HG03565 (cell line): ENCODE measurements around the gene SRGAP2C.
A peak's percentile ranks its signal among the peaks of the same experiment; 100 is the strongest.
"Not testable (repeated sequence)": the region's sequence is repeated elsewhere in the genome, so short reads cannot be mapped to it uniquely, and the experiment has no call there.

Source experiments
- ATAC-seq: cut with Tn5 transposase; IDR thresholded peaks from one replicate; pipeline ENCODE4 v1.9.1; 2021; ENCODE audit warnings: mild to moderate bottlenecking, moderate library complexity; ENCODE audit not compliant: unreplicated experiment

SRGAP2C gene

GRCh38 chr1:121226295-121226904 lies 41.6 kb downstream of the SRGAP2C start:
- not testable (repeated sequence) for ATAC-seq

DNA sequence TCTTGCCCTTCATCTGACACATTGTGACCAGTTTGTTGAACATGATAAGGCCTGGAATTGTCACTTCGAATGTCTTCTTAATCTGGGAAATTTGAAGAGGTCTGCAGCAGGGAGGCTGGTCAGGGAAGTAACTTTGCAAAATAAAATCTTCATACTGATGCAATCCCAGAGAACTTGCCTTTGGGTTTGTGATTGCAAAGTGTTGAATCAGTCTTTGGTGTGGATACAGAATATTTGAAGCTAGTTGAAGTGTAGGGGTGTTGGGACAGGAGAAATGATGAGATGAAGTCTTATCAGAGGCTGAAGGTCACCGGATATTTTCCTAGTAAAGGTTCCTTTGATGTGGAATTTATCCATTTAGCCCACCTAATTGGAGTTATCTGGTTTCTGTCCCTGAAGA lies 42.1 kb downstream of the SRGAP2C start:
- not testable (repeated sequence) for ATAC-seq

DNA sequence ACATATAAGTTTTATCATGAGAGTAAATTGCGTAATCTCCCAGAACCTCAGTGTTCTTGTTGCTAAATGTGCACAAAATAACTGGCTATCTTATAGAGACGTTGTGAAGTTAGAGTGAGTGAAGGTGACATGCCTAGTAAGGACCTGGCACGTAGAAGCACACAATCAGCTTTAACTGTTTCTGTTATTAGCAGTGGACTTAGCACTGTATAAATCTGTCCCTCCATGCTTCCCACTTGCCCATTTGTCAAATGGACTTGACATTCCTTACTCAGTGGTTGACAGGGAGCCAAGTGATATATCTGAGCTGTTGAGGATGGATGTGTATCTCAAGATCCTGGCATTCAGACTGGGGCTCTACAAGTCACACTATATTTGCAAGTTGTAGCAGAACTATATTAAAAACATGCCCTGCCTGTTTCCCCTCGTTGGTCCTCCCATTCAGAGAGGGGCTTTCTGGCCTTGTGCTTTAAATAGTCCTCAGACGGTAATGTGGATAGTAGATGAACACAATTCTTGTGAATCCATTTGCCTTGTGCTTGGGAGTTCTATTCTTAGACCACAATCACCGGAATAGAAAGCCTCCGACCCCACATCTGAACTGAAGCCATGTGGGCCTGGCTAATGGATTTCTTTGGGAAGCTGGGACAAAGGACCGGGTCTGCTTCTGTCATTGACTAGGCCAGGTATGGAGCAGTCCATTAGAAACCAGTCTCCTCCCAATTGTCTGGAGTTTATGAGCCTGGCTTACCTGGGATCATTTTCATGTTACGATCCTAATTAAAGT lies 43.0 kb downstream of the SRGAP2C start:
- ATAC-seq = not testable (repeated sequence)

DNA sequence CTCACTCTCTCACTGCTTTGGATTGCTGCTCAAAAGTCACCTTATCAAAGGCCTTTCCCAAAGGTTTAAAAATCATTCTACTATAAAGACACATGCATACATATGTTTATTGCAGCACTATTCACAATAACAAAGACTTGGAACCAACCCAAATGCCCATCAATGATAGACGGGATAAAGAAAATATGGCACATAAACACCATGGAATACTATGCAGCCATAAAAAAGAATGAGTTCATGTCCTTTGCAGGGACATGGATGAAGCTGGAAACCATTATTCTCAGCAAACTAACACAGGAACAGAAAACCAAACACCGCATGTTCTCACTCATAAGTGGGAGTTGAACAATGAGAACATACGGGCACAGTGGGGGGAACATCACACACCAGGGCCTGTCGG lies 45.9 kb downstream of the SRGAP2C start:
- ATAC-seq = not testable (repeated sequence)

- ATAC-seq = peak; percentile 80
These were observed 47.8 kb downstream of the SRGAP2C start for GRCh38 chr1:121232445-121233125.

DNA sequence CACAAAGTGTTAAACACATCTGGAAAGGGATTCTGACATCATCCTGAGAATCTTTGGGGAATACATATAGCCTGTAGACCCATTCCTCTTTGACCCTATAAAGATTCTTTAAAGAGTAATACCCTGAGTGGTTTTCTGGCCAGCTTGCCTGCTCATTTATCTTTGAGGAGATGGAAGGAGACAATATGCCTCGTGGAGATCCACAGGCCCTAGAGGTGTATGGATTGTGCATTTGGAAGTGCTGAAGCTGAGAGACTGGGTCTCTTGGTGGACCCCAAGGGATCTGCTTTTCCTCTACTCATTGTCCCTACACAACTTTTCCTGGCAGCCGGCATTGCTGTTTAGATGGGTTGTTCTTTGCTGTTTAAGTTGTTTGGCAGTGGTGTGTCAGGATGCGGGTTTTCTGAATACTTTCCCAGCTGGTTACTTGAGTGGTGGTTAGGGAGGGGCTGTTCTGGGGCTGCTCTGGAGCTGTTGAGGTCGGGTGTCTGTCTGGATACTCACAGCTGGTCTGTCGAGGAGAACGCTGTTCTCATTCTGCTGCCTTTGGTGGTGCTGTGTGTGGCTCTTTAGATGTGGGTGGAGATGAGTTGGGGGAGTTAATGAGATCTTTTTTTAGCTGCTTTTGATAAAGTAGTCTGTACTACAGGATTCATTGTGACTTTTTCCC lies 49.5 kb downstream of the SRGAP2C start:
- ATAC-seq = not testable (repeated sequence)

GRCh38 chr1:121238384-121238783 lies 53.6 kb downstream of the SRGAP2C start:
- ATAC-seq = peak; percentile 89

GRCh38 chr1:121243913-121244312 lies 59.1 kb downstream of the SRGAP2C start:
- not testable (repeated sequence) for ATAC-seq

DNA sequence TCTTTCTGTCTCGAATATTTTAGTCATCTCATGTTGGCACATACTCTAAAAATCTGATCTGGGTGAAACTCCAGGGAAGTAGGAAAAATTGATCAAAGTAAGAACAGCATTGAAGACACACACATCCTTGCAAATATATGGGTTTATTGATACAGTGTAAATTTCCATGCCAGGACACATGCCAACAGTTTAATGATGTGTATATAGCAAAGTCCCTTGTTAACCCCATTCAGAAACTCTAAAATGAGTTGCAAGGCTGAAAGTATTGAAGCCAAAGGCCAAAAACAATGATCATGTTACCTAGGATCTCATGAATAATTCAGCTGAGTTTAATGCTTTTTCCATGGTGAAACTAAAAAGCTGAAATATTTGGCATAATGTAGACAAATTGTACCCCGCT lies 61.6 kb downstream of the SRGAP2C start:
- not testable (repeated sequence) for ATAC-seq

DNA sequence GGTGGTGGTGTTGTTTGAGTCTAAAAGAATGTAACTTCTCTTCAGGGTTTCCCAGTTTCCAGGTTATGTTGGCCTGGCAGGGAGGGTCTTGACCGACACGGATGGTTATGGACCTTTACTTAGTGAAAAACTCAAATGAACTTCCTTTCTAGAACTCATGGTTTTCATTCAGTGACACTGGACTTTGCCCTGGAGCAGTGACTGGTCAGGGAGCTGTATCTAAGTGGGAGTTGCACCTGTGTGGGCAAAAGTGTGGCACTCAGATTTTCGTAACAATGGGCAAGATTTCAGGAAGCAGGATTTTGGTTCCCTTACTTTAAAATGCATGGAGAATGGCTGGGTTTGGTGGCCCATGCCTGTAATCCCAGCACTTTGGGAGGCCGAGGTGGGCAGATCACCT lies 67.9 kb downstream of the SRGAP2C start:
- ATAC-seq = not testable (repeated sequence)

GRCh38 chr1:121254618-121255017 lies 69.8 kb downstream of the SRGAP2C start:
- not testable (repeated sequence) for ATAC-seq

GRCh38 chr1:121257632-121258031 lies 72.9 kb downstream of the SRGAP2C start:
- ATAC-seq = not testable (repeated sequence)

DNA sequence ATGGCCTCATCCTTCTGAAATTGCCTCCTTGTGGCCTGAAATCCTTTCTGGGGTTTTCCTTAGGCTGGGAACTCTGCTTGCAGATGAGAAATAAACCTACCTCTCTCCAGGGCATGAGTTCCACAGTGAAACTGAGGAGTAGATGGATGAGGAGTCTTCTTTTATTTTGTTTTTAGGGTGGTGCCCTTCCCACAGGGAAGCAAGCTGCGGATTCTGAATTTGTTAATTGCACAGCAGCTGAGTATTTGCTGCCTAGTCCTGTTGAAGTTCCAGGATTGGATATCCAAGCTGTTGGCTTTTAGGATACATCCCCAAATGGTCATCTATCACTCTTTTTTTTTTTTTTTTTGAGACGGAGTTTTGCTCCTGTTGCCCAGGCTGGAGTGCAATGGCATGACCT lies 73.4 kb downstream of the SRGAP2C start:
- not testable (repeated sequence) for ATAC-seq

DNA sequence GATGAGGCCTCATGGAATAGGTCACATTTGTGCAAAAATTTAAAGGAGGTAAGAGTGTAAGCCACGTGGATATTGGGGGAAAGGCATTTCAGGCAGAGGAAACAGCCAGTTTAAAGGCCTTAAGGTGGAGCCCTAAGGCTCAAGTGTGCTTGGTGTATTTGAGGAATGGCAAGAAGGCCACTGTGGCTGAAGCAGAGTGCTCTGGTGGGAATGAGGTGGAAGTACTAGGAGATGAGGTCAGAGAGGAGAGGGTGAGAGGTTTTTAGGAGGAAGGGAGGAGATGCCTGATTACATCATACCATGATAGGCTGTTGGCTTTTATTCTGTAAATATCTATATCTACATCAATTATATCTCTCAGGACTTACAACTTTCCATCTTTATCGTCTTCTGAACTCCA lies 75.4 kb downstream of the SRGAP2C start:
- ATAC-seq = not testable (repeated sequence)

GRCh38 chr1:121262163-121262562 lies 77.4 kb downstream of the SRGAP2C start:
- not testable (repeated sequence) for ATAC-seq

- peak; percentile 77 for ATAC-seq
These were observed 79.0 kb downstream of the SRGAP2C start for GRCh38 chr1:121263789-121264244.

GRCh38 chr1:121267072-121267471 lies 82.3 kb downstream of the SRGAP2C start:
- not testable (repeated sequence) for ATAC-seq

- not testable (repeated sequence) for ATAC-seq
These were observed 84.5 kb downstream of the SRGAP2C start for GRCh38 chr1:121269309-121269708.

GRCh38 chr1:121269973-121270372 lies 85.2 kb downstream of the SRGAP2C start:
- peak; percentile 34 for ATAC-seq

DNA sequence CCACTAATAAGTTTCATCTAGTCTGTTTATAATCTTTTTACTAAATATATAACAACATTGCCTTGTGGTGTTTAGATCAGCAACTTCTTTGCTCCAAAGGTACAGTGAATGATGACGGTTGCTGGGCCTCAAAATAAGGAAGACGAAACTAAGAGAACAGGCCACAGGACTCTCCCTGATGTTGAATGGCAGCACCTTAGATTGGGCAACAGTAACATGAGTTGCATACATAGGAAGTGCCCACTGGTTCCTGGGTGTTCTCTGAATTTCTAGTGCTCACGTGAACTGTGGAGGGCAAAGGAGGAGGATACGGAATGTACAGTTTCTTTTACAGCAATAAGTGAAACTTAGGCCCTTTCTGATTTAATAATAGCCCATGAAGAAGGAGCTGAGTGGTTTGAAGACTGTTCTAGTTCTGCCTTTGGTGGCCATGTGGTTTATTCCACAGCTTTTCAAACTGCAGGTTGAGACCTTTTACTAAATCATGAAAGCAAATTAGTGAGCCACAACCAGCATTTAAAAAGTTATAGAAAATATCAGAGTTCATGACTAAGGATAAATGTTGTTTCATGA lies 86.5 kb downstream of the SRGAP2C start:
- peak; percentile 45 for ATAC-seq

GRCh38 chr1:121275435-121275834 lies 90.7 kb downstream of the SRGAP2C start:
- not testable (repeated sequence) for ATAC-seq
